Measurements from ENCODE around the gene SMIM30.
A peak's percentile ranks its signal among the peaks of the same experiment; 100 is the strongest.
"Not testable (repeated sequence)": the region's sequence is repeated elsewhere in the genome, so short reads cannot be mapped to it uniquely, and the experiment has no call there.

SMIM30 gene, protein sequence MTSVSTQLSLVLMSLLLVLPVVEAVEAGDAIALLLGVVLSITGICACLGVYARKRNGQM

DNA sequence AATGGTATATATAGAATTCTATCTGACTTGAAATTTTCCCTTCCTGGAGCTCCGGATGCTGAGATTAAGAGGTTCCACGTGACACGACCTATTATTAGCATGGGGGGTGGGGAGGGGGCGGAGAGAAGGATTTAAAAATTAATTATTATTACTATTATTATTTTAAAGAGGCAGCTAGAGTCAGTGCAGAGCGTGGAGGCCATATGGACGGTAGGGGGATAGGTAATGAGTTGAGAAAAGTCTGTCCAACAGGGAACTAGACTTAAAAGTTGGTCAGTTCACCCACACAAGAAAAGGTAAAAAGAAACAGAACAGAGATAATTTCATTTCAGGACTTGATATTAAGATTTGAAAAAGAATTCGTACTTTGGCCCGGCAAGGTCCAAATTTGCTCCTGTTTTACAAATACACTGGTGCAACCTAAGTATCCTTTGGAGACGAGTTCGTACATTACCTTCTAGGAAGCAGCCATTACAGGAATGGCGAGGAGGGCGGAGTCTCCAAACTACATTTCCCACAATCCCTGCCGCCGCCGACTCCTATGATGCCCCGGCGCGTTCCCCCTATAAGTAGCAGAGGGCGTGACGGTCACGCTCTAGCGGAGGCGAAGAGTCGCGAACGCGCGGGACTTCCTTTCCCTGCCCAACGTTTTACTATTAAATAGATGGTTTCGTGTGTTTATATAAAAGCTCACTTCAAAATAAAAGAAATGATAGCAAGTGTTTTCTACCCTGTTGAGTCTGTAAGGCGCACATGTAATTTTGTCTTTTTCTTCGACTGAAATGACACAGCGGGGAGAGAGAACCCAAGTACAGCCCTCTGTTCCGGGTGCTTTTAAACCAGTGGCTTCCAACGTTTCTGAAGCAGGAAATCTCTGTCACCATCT lies at the start of gene SMIM30:
Gene SMIM30, minus strand, starts transcription at position 481 of the 886 bp plus-strand sequence. CDS start 976 bp downstream, outside the sequence.
- DNase-seq (ENCODE audit: low read depth): peak; percentile 93

DNA sequence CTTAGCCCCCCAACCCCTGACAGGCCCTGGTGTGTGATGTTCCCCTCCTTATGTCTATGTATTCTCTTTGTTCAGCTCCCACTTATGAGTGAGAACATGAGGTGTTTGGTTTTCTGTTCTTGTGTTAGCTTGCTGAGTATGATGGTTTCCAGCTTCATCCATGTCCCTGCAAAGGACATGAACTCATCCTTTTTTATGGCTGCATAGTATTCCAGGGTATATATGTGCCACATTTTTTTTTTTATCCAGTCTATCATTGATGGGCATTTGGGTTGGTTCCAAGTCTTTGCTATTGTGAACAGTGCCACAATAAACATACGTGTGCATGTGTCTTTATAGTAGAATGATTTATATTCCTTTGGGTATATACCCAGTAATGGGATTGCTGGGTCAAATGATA lies 47.8 kb upstream of the SMIM30 start:
- not testable (repeated sequence) for DNase-seq (ENCODE audit: low read depth)

DNA sequence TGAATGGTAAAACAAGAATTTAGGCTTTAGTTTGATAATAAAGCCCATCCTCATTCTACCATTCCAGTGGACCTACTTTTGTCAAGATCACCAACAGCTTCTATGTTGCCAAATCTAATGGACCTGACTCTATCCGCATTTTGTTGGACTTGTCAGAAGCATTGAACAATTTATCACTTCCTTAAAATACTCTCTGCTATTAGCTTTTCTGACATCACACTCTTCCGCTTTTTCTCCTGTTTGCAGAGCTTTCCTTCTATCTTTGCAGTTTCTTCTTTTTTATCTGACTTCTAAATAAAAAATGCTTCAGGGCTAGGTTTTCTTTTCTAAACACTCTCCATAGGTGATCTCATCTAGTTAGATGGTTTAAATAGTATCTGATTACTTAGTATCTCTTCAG lies 42.7 kb upstream of the SMIM30 start:
- no peak for DNase-seq (ENCODE audit: low read depth)

DNA sequence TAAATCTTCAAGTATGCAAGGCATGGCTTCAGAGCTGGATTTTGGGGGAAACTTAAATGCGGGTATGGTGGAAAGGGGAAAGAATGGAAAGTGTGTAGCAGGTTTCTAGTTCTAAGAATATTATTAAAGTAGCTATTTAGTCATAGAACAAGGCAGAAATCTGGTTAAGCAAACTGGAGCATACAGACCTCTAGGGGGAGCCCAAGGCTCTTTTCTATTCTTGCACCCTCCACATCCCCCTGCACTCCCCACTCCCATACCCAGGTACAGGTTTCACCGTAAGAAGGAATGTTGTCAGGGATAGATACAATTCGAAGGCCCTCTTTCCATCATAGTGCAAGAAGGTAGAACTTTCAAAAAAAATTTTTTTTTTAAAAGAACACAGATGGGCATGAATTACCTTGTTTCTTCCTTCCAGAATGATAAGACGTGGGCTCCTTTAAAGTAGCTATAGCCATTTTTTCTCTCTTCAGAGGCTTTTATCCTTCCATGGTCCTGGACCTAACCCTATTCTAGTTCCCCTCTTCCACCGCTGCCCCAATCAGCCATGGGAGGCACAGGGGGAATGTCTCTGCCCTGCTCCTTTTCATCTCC lies 41.5 kb upstream of the SMIM30 start:
- peak; percentile 36 for DNase-seq (ENCODE audit: low read depth)

DNA sequence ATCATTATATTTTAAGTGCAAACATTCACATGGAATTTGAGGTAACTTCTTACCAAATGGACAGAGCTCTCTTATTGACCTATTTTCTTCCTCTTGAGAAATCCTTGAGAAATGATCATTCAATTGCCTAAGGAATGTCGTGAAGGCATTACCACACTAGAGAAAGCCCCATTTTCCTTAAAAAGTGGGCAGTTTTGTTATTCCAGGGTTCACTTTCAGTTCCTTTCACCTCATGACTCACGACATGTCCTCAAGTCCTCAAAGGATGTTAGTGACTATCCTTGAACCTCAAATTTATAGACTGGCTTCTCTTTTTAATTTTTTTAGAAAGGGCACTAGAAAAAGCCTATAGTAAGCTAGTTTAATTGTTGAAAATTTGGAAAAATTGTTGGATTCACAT lies 40.4 kb upstream of the SMIM30 start:
- no peak for DNase-seq (ENCODE audit: low read depth)

DNA sequence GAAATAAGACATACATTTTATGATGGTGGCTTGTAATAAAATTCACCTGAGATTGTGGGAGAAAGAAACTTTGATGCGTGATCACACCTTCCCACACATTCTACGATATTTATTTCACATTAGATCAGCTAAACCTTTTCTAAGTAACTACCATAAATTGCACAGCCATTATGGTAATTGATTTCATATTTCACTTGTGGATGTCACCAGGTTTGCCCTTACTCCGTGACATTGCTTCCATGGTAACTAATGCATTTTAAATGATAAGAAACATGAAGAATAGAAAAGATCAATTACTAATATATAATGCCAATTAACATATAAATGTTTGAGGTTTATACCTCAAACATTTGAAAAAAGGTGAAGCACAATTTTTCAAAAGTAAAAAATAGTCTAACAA lies 35.8 kb upstream of the SMIM30 start:
- no peak for DNase-seq (ENCODE audit: low read depth)

DNA sequence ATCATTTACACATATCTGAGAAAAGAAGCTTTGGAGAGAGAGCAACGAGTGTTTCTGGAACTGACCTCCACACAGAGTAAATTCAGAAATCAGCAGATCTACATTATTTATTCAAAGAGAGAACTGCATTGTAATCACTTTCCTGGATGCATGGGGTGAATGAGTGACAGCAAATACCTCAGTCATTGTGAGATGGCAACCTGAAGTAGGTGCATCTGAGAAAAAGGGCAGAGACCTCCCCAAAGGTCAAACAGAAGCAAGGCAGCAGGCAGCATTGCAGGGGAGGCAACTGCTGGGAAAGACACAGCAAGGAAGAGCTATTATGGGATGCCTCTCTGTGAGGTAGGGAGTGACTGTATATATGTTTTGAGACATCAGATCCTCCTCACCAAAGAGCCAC lies 26.5 kb upstream of the SMIM30 start:
- no peak for DNase-seq (ENCODE audit: low read depth)

DNA sequence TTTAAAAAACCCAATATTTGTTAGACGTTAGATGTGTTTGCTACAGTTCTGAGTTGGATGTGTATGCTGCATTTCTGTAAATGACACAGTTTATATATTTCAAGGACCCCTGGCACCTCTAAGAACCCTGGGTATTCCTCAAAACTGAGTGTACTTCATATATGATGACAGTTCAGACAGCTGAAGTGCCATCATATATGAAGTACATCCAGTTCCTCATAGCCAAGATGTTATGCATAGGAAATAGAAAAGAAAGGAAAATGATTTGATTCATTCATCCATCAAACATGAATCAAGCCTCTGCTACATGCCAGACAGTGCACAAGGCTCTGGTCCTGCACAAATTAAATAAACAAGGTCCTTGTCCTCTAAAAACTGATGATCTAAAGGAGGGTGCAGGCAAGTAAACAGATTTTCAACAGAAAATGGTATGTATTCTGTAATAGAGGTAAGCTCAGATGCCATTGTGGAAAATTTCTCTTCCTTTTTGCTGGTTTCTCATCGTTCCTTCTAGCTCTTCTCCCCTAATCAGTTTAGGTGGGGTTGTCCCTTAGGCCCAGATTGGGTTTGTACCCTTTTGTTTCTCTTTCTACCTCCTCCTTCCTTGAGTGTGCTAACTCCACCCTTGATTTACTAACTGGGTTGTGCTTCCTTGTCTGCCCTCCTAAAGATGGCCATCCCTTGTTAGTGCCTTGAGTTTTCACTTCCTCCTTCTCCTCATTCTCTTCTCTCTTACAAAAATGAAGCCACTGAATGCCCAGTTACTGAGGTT lies 25.3 kb upstream of the SMIM30 start:
- no peak for DNase-seq (ENCODE audit: low read depth)

DNA sequence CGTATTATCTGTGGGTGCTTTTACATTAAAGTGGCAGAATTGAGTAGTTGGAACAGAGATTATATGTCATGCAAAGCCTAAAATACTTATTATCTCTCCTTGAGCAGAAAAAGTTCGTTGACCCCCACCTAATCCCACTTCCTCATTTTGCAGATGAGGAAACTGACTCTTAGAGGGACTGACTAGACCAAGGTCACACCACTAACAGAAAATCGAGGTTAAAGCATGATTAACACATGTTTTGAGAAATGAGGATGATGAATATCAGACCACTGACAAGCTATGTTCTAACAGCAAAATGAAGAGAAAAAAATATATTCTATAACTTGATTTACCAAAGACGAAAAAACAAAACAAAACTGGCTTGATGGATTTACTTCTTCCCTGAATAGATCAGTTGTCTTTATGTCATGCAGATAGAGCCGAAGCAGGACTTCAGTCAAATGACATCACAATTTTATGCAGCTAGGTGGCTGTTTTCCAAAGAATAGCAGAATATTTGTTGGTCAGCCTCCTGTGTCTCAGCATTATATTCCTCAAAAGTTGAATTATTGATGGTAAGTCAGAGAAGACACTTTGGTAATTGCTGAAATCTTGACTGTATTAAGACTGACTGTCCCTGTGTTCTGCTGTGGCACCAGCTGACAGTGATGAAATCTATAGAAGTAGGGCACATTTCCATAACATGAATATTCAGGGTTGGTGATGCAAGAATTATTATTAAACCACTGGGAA lies 24.2 kb upstream of the SMIM30 start:
- DNase-seq (ENCODE audit: low read depth): no peak

DNA sequence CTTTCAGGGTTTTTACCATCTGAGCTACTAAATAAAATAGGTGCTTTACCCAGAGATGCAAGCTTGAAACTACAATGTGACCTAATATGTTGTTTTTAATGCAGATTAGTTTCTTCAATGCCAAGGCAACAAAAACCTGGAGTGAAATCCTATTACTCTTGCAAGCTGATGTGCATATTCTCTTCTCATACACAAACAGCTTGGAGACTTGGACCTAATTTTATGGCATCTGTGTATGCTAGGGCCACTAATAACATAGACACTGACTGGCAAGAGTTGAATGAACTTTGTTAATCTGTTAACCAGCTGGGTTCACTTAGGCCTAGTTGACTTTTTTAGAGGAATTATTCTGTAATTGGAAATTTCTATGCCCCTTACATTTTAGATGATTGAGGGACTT lies 23.4 kb upstream of the SMIM30 start:
- DNase-seq (ENCODE audit: low read depth): no peak

DNA sequence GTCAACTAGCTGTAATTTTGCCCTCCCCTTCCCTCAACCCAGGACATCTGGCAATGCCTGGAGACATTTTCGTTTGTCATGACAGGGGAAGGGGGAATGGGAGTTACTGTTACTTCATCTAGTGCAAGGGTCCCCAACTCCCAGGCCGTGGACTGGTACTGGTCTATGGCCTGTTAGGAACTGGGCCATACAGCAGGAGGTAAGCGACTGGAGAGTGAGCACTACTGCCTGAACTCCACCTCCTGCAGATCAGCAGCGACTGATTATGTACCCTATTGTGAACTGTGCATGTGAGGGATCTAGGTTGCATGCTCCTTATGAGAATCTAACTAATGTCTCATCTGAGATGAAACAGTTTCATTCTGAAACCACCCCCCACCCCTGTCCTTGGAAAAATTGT lies 22.6 kb upstream of the SMIM30 start:
- DNase-seq (ENCODE audit: low read depth): no peak

DNA sequence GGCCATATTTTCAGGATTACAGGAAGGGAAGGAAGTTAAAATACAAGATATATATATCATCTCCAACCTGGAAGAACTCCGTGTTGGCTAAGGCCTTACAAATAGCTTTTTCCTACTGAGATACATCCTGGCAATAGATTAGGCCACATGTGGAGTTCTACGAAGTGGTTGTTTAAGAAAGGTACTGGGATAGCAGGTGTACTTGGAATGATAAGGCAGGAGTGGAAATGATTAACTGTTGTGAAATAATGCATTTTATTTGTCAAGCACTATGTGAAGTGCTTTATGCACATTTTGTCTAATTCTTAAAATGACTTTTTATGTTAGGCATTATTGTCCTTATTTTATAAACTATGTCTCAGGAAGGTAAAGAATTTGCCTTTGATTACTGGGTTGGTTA lies 18.9 kb upstream of the SMIM30 start:
- no peak for DNase-seq (ENCODE audit: low read depth)

DNA sequence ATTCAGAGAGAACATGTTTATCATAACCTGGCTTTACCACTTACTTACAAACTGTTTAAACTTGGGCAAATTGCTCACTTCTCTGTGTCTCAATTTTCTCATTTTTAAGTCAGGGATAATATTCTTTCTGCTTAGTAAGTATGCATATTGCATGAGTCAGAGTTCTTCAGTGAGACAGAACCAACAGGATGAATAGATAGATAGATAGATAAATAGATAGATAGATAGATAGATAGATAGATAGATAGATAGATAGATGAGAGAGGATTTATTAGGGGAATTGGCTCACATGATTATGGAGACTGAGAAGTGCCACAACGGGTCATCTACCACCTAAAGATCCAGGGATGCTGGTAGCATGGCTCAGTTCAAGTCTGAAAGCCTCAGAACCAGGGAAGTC lies 15.7 kb upstream of the SMIM30 start:
- DNase-seq (ENCODE audit: low read depth): no peak

DNA sequence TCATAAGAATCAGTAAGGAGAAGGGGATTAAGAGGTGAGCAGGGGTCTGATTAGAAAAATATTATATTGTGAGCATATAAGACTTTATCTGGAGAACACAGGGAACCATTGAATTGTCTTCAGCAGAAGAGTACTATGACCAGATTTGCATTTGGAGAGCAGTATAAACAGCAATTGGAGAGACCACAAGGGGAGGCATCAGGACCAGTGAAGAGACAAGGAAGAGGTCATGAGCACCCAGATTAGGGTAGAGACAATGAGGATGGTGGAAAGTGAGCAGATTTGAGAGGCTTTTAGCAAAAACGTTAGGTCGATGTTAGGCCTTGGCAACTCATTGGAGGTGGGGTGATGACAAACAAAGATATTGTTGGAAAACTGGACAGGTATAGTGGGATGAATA lies 13.0 kb upstream of the SMIM30 start:
- DNase-seq (ENCODE audit: low read depth): no peak

DNA sequence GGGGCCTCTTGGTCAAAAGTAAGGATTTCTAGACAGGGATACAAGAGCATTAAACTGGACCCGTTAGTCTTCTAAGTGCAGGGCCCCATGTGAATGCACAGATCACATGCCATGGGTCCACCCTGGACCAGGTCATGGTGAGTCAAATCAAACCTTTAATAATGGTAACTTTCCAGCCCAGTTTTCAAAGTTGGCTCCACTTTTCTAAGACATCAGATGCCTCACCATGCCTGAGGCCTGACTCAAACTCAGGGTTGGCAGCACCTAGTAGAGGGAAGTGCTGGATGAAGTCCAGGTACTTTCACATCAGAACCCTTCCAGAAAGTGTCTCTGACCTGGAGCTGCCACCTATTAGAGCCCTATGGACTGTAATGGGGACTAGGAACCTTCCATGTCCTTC lies 9.7 kb upstream of the SMIM30 start:
- DNase-seq (ENCODE audit: low read depth): peak; percentile 11

DNA sequence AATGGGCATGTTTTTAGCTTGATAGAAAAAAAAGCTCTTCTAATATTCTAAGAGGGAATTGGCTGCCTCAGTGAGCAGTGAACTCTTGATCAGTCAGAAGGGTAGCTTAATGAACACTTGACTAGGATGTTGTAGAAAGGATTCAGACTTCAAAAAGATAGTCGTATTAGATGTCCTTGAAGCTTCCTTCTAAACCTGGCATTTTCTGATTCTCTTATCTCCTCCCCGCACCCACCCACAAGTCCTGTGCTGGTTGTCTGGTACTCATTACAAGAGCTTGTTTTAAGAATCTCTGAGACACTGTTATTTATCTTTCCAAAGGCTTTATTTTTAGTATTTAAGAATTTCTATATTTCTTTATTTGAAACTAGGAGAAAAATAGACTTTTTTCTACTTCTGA lies 7.4 kb upstream of the SMIM30 start:
- no peak for DNase-seq (ENCODE audit: low read depth)

DNA sequence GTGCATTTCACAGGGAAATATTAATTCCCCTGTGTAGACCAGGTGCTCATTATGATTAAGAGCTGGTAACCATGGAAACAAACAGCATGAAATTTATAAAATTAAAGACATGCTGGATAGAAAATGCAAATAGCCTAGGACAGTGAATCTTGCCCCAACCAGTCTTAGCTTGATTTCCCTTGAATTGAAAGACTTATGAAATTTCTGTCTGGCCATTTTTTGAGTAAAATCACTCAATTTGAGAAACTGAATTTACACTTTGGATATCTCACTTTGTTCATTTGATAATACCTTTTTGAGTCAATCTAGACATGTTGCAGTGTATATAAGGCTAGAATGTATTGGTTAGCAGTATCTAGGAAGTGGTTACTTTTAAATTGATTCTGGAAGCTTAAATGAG lies 4.4 kb upstream of the SMIM30 start:
- no peak for DNase-seq (ENCODE audit: low read depth)

DNA sequence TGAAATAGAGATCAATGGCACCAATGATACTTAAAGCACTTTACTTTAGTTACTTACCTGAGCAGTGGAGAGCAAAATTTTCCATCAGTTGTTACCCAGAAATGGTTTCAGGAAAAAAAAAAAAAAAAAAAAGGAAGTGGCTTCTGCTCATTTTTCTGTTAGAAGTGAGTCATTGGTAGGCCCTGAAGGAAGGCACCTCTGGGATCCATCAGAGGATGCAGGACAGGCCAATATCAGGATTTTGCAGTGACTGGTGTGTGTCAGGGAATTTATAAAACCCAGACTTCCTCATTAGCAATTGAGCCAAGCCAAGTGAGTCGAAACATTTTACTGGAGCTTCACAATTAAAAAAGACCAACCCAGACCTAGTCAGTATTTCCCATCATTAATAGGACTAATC lies 2.3 kb upstream of the SMIM30 start:
- no peak for DNase-seq (ENCODE audit: low read depth)

DNA sequence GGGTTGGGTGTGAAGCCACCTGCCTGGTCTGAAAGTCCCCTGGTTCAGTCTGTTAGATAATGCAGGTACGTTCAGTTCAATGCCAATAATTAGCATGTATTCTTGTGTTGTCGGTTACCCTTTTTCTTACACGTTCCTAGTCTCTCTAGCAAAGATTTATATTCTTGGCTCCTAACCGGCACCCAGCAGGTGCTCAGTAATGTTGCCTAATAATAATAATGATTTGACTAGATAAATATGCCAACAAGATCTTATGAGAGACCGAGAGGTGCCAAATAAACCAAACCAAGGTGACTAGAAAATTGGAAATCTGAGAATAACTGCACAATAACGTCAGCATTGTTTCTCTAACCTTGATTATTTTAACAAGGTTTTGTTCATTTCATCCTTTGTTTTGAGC lies 1.1 kb upstream of the SMIM30 start:
- DNase-seq (ENCODE audit: low read depth): no peak

DNA sequence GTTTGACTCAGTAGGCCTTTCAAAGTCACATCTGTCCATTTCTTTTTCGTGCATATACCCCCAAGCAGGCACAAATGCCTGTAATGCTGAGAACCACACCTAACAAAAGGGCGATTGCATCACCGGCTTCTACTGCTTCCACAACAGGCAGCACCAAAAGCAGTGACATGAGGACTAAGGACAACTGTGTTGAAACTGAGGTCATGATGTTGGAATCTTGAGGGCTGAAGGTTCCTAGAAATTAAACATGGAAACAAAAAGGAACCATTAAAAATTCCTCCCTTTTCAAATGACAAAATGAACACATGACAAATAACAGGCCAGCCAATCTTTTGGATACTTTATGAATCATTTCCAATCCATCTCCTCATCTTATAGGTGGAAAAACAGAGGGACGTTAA lies 980 bp downstream of the SMIM30 start:
- not testable (repeated sequence) for DNase-seq (ENCODE audit: low read depth)

DNA sequence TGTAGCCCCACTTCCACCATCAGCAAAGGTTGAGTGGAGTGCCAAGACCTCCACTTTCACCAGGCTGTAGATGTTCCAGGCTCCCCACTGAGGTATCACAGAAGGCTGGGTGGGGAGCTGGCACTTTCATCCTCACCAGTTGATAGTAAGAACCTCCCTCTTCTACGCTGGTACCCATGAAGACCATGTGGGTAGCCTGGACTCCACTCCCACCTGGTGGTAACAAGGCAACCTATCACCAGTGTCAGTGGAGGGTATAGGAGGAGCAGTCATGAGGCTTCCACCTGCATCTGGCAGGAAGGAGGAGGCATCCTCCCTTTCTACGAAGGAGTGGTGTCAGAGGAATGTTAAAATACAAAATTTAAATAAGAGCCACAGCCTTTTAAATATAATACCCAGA lies 4.4 kb downstream of the SMIM30 start:
- peak; percentile 3 for DNase-seq (ENCODE audit: low read depth)

DNA sequence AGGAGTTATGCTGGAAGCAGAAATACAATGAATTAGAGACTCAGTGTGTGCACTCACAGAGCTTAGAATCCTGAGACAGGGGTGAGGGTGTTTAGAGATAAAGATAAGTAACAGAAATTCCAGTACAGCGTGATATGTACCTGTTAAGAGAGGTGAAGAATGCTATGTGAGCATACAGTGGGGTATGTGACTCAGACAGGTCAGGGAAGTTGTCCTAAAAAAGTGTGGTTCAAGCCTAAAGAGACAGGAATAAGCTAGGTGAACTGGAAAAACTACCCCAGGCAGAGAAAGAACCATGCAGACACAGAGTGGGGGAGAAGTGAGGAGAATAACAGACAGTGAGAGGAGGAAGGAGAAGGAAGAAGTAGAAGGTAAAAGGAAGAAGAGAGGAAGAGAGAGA lies 8.6 kb downstream of the SMIM30 start:
- DNase-seq (ENCODE audit: low read depth): no peak
